H1 (cell line): ENCODE data around the gene MYLK.

Experiments
- ASH2L ChIP-seq: fragments of 200-600, 300-600 bp; sonication (generic); IDR thresholded peaks from one replicate; pipeline ENCODE4 v1.7.1; 2017; ENCODE audit warnings: low read length
- CREB1 ChIP-seq: IDR thresholded peaks from 2 replicates; pipeline ENCODE4 v1.6.1; 2012; ENCODE audit warnings: inconsistent platforms
- HDAC2 ChIP-seq, 2 experiments: fragments of 300-600 bp in 1 of 2; sonication (generic) in 1 of 2; IDR thresholded peaks; 2 replicates each; pipeline ENCODE4 v1.6.1; 2011 to 2012; ENCODE audit warnings: low read depth in 2 of 2, low read length in 2 of 2, mild to moderate bottlenecking in 2 of 2, moderate library complexity in 2 of 2, borderline replicate concordance in 1 of 2, inconsistent platforms in 1 of 2
- POLR2A ChIP-seq, 2 experiments: IDR thresholded peaks; 1 replicate in 1 of 2; 2 replicates in 1 of 2; pipeline ENCODE4 v1.6.1; 2011; ENCODE audit warnings: low read depth in 2 of 2, low read length in 2 of 2, mild to moderate bottlenecking in 2 of 2; ENCODE audit errors: control extremely low read depth in 1 of 2
- POLR2AphosphoS5 ChIP-seq: IDR thresholded peaks from 2 replicates; pipeline ENCODE4 v1.6.1; 2011; ENCODE audit warnings: low read depth, low read length
- SUZ12 ChIP-seq: fragments of 200-600 bp; sonication (generic); IDR thresholded peaks from 2 replicates; pipeline ENCODE4 v1.6.1; 2012; ENCODE audit warnings: mild to moderate bottlenecking, inconsistent platforms, low read length, moderate library complexity, mixed read lengths
- TF ChIP-seq, protein P1 (sequence below), 3 experiments: IDR thresholded peaks; 1 replicate in 2 of 3; 2 replicates in 1 of 3; pipeline versions ENCODE4 v1.5.1 to v1.6.1; 2011; ENCODE audit warnings: low read length in 3 of 3, mild to moderate bottlenecking in 3 of 3, inconsistent platforms in 2 of 3, low read depth in 1 of 3, moderate library complexity in 1 of 3; ENCODE audit not compliant: insufficient read depth in 1 of 3; ENCODE audit errors: control extremely low read depth in 1 of 3

DNA sequence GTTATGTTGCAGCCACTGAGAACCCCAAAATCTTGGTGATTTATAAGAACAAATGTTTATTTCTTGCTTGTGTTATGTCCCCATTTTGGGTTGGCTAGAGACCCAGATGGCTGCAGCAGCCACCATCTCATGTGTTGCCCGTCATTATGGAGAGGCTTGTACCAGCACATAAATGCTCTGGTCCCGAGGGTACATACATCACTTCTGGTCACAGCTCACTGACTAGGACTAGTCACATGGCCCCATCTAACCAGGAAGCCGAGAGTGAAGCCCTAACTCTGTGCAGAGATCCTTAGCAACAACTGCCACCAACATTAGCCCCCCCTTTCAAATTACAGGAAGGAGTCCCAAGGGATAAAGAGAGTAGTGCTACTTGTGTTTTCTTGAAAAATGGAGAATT, 273.8 kb downstream of the MYLK start:
- TF ChIP-seq POLR2A (IDR thresholded peaks at IDR 0.05; ENCODE audit: control extremely low read depth in 1 of 2, low read depth in 2 of 2, low read length in 2 of 2) (no peak), POLR2AphosphoS5 (no peak), HDAC2 (IDR thresholded peaks at IDR 0.05; ENCODE audit: borderline replicate concordance in 1 of 2, low read depth in 2 of 2, low read length in 2 of 2) (no peak), ASH2L (no peak), SUZ12 (no peak), CREB1 (no peak)
- TF ChIP-seq, protein P1, sequence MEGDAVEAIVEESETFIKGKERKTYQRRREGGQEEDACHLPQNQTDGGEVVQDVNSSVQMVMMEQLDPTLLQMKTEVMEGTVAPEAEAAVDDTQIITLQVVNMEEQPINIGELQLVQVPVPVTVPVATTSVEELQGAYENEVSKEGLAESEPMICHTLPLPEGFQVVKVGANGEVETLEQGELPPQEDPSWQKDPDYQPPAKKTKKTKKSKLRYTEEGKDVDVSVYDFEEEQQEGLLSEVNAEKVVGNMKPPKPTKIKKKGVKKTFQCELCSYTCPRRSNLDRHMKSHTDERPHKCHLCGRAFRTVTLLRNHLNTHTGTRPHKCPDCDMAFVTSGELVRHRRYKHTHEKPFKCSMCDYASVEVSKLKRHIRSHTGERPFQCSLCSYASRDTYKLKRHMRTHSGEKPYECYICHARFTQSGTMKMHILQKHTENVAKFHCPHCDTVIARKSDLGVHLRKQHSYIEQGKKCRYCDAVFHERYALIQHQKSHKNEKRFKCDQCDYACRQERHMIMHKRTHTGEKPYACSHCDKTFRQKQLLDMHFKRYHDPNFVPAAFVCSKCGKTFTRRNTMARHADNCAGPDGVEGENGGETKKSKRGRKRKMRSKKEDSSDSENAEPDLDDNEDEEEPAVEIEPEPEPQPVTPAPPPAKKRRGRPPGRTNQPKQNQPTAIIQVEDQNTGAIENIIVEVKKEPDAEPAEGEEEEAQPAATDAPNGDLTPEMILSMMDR (IDR thresholded peaks at IDR 0.05; ENCODE audit: control extremely low read depth in 1 of 3, insufficient read depth in 1 of 3, low read depth in 1 of 3, low read length in 3 of 3) = no peak
